Measurements from ENCODE around the gene MGARP.
"Not testable (repeated sequence)": the region's sequence is repeated elsewhere in the genome, so short reads cannot be mapped to it uniquely, and the experiment has no call there.

The MGARP gene

GRCh38 chr4:139278485-139278884 is 1.5 kb downstream of the MGARP start:
- Mint-ChIP-seq H3K36me3 (ENCODE audit: low read depth) (no peaks in the 10 kb centered on the region), H3K27me3 (ENCODE audit: low read depth) (peaks cover 71% of the 10 kb centered on the region), H3K4me3 (peak overlapping the region; percentile 78), H3K27ac (no peak overlapping the region), H3K9me3 (no peaks in the 10 kb centered on the region), H3K4me1 (ENCODE audit: low read depth) (peaks cover 18% of the 10 kb centered on the region)
- no peak for DNase-seq (ENCODE audit: low spot score)

- Mint-ChIP-seq H3K27ac (no peak overlapping the region), H3K27me3 (ENCODE audit: low read depth) (peaks cover 46% of the 10 kb centered on the region), H3K36me3 (ENCODE audit: low read depth) (no peaks in the 10 kb centered on the region), H3K4me1 (ENCODE audit: low read depth) (peaks cover 17% of the 10 kb centered on the region), H3K9me3 (no peaks in the 10 kb centered on the region), H3K4me3 (no peak overlapping the region)
- no peak for DNase-seq (ENCODE audit: low spot score)
Observed at GRCh38 chr4:139275281-139275735, 4.7 kb downstream of the MGARP start.

- peaks cover 13% of the 10 kb centered on the region for H3K4me1 Mint-ChIP-seq (ENCODE audit: low read depth)
- no peak overlapping the region for H3K27ac Mint-ChIP-seq
- H3K9me3 Mint-ChIP-seq: no peaks in the 10 kb centered on the region
- no peaks in the 10 kb centered on the region for H3K36me3 Mint-ChIP-seq (ENCODE audit: low read depth)
- no peak overlapping the region for H3K4me3 Mint-ChIP-seq
- H3K27me3 Mint-ChIP-seq (ENCODE audit: low read depth): peaks cover 41% of the 10 kb centered on the region
- DNase-seq (ENCODE audit: low spot score): no peak
Observed at GRCh38 chr4:139274790-139275189, 5.2 kb downstream of the MGARP start.

GRCh38 chr4:139273835-139274234 is 6.2 kb downstream of the MGARP start:
- DNase-seq (ENCODE audit: low spot score): no peak
- H3K4me1 Mint-ChIP-seq (ENCODE audit: low read depth): peaks cover 3% of the 10 kb centered on the region
- peaks cover 32% of the 10 kb centered on the region for H3K27me3 Mint-ChIP-seq (ENCODE audit: low read depth)
- H3K27ac Mint-ChIP-seq: no peak overlapping the region
- no peak overlapping the region for H3K4me3 Mint-ChIP-seq
- H3K36me3 Mint-ChIP-seq (ENCODE audit: low read depth): no peaks in the 10 kb centered on the region
- H3K9me3 Mint-ChIP-seq: no peaks in the 10 kb centered on the region

GRCh38 chr4:139267301-139267700 is 12.7 kb downstream of the MGARP start:
- no peak overlapping the region for H3K4me3 Mint-ChIP-seq
- H3K9me3 Mint-ChIP-seq: no peaks in the 10 kb centered on the region
- no peak overlapping the region for H3K27ac Mint-ChIP-seq
- no peaks in the 10 kb centered on the region for H3K36me3 Mint-ChIP-seq (ENCODE audit: low read depth)
- no peak for DNase-seq (ENCODE audit: low spot score)
- peaks cover 7% of the 10 kb centered on the region for H3K27me3 Mint-ChIP-seq (ENCODE audit: low read depth)
- H3K4me1 Mint-ChIP-seq (ENCODE audit: low read depth): peaks cover 24% of the 10 kb centered on the region

- peak overlapping the region; percentile 79 for H3K4me3 Mint-ChIP-seq
- DNase-seq (ENCODE audit: low spot score): peak; percentile 93
- no peaks in the 10 kb centered on the region for H3K36me3 Mint-ChIP-seq (ENCODE audit: low read depth)
- peaks cover 7% of the 10 kb centered on the region for H3K27me3 Mint-ChIP-seq (ENCODE audit: low read depth)
- H3K27ac Mint-ChIP-seq: peak overlapping the region; percentile 78
- peaks cover 24% of the 10 kb centered on the region for H3K4me1 Mint-ChIP-seq (ENCODE audit: low read depth)
- no peaks in the 10 kb centered on the region for H3K9me3 Mint-ChIP-seq
Observed at GRCh38 chr4:139266583-139267257, 13.3 kb downstream of the MGARP start.

GRCh38 chr4:139266208-139266582 is 13.8 kb downstream of the MGARP start:
- peaks cover 24% of the 10 kb centered on the region for H3K4me1 Mint-ChIP-seq (ENCODE audit: low read depth)

GRCh38 chr4:139265654-139266053 is 14.4 kb downstream of the MGARP start:
- peaks cover 24% of the 10 kb centered on the region for H3K4me1 Mint-ChIP-seq (ENCODE audit: low read depth)
- H3K27me3 Mint-ChIP-seq (ENCODE audit: low read depth): peaks cover 7% of the 10 kb centered on the region
- no peaks in the 10 kb centered on the region for H3K36me3 Mint-ChIP-seq (ENCODE audit: low read depth)
- no peaks in the 10 kb centered on the region for H3K9me3 Mint-ChIP-seq
- no peak overlapping the region for H3K27ac Mint-ChIP-seq
- H3K4me3 Mint-ChIP-seq: peak overlapping the region; percentile 79
- DNase-seq (ENCODE audit: low spot score): no peak

More at GRCh38 chr4:139266208-139266582, 13.8 kb downstream of the MGARP start:
- Mint-ChIP-seq H3K36me3 (ENCODE audit: low read depth) (no peaks in the 10 kb centered on the region), H3K9me3 (no peaks in the 10 kb centered on the region), H3K4me3 (peak overlapping the region; percentile 79), H3K27ac (peak overlapping the region; percentile 78), H3K27me3 (ENCODE audit: low read depth) (peaks cover 7% of the 10 kb centered on the region)
- no peak for DNase-seq (ENCODE audit: low spot score)

- Mint-ChIP-seq H3K27me3 (ENCODE audit: low read depth) (peaks cover 16% of the 10 kb centered on the region), H3K4me3 (no peak overlapping the region), H3K36me3 (ENCODE audit: low read depth) (no peaks in the 10 kb centered on the region), H3K27ac (no peak overlapping the region), H3K4me1 (ENCODE audit: low read depth) (no peaks in the 10 kb centered on the region), H3K9me3 (no peaks in the 10 kb centered on the region)
- DNase-seq (ENCODE audit: low spot score): no peak
Observed at GRCh38 chr4:139256349-139256748, 23.7 kb downstream of the MGARP start.

GRCh38 chr4:139255581-139255980 is 24.4 kb downstream of the MGARP start:
- H3K27ac Mint-ChIP-seq; H3K9me3 Mint-ChIP-seq; H3K36me3 Mint-ChIP-seq (ENCODE audit: low read depth); DNase-seq (ENCODE audit: low spot score); H3K4me1 Mint-ChIP-seq (ENCODE audit: low read depth); H3K4me3 Mint-ChIP-seq: not testable (repeated sequence)
- peaks cover 19% of the 10 kb centered on the region for H3K27me3 Mint-ChIP-seq (ENCODE audit: low read depth)

GRCh38 chr4:139253713-139254112 is 26.3 kb downstream of the MGARP start:
- H3K4me1 Mint-ChIP-seq (ENCODE audit: low read depth): no peaks in the 10 kb centered on the region
- H3K36me3 Mint-ChIP-seq (ENCODE audit: low read depth): no peaks in the 10 kb centered on the region
- H3K4me3 Mint-ChIP-seq: no peak overlapping the region
- H3K27ac Mint-ChIP-seq: no peak overlapping the region
- H3K27me3 Mint-ChIP-seq (ENCODE audit: low read depth): peaks cover 14% of the 10 kb centered on the region
- H3K9me3 Mint-ChIP-seq: no peaks in the 10 kb centered on the region
- DNase-seq (ENCODE audit: low spot score): no peak

- H3K27me3 Mint-ChIP-seq (ENCODE audit: low read depth): peaks cover 14% of the 10 kb centered on the region
- H3K36me3 Mint-ChIP-seq (ENCODE audit: low read depth): no peaks in the 10 kb centered on the region
- no peaks in the 10 kb centered on the region for H3K4me1 Mint-ChIP-seq (ENCODE audit: low read depth)
- H3K9me3 Mint-ChIP-seq: no peaks in the 10 kb centered on the region
- H3K4me3 Mint-ChIP-seq: no peak overlapping the region
- DNase-seq (ENCODE audit: low spot score): no peak
- H3K27ac Mint-ChIP-seq: no peak overlapping the region
Observed at GRCh38 chr4:139253046-139253445, 27.0 kb downstream of the MGARP start.

GRCh38 chr4:139247700-139248238 is 32.3 kb downstream of the MGARP start:
- no peaks in the 10 kb centered on the region for H3K36me3 Mint-ChIP-seq (ENCODE audit: low read depth)
- no peak for DNase-seq (ENCODE audit: low spot score)
- H3K4me3 Mint-ChIP-seq: no peak overlapping the region
- peaks cover 3% of the 10 kb centered on the region for H3K27me3 Mint-ChIP-seq (ENCODE audit: low read depth)
- H3K27ac Mint-ChIP-seq: no peak overlapping the region
- no peaks in the 10 kb centered on the region for H3K4me1 Mint-ChIP-seq (ENCODE audit: low read depth)
- no peaks in the 10 kb centered on the region for H3K9me3 Mint-ChIP-seq

- H3K9me3 Mint-ChIP-seq: no peaks in the 10 kb centered on the region
- no peaks in the 10 kb centered on the region for H3K36me3 Mint-ChIP-seq (ENCODE audit: low read depth)
- H3K4me1 Mint-ChIP-seq (ENCODE audit: low read depth): no peaks in the 10 kb centered on the region
- no peak for DNase-seq (ENCODE audit: low spot score)
- no peak overlapping the region for H3K27ac Mint-ChIP-seq
- H3K27me3 Mint-ChIP-seq (ENCODE audit: low read depth): peaks cover 3% of the 10 kb centered on the region
- no peak overlapping the region for H3K4me3 Mint-ChIP-seq
Observed at GRCh38 chr4:139247241-139247640, 32.8 kb downstream of the MGARP start.

GRCh38 chr4:139246166-139246565 is 33.9 kb downstream of the MGARP start:
- Mint-ChIP-seq H3K9me3 (no peaks in the 10 kb centered on the region), H3K4me1 (ENCODE audit: low read depth) (no peaks in the 10 kb centered on the region), H3K4me3 (no peak overlapping the region)

More at GRCh38 chr4:139246166-139246565, 33.9 kb downstream of the MGARP start:
- Mint-ChIP-seq H3K36me3 (ENCODE audit: low read depth) (no peaks in the 10 kb centered on the region), H3K27ac (no peak overlapping the region), H3K27me3 (ENCODE audit: low read depth) (peaks cover 3% of the 10 kb centered on the region)
- no peak for DNase-seq (ENCODE audit: low spot score)
